GM20431 (cell line): ENCODE measurements around the gene DLST.

Experiments
- in situ Hi-C: fragments of 300-500 bp; cut with MseI, MboI; formaldehyde crosslinking; loops from one replicate; pipeline ENCODE4 v1.15.0; 2020; ENCODE audit warnings: low sequenced_read_pairs; ENCODE audit not compliant: unreplicated experiment

The DLST gene

GRCh38 chr14:74859757-74860552 lies 21.8 kb upstream of the DLST start:
- in situ Hi-C loops, result no loop called here

GRCh38 chr14:74860899-74861733 lies 20.6 kb upstream of the DLST start:
- in situ Hi-C loops, result no loop called here

- in situ Hi-C loops, result no loop called here
Observed at GRCh38 chr14:74861734-74862090, 20.0 kb upstream of the DLST start.

GRCh38 chr14:74863274-74863673 lies 18.4 kb upstream of the DLST start:
- in situ Hi-C loops, result no loop called here

GRCh38 chr14:74864198-74864597 lies 17.5 kb upstream of the DLST start:
- in situ Hi-C loops, result no loop called here

- in situ Hi-C loops, result no loop called here
Observed at GRCh38 chr14:74865156-74865555, 16.6 kb upstream of the DLST start.

- in situ Hi-C loops, result no loop called here
Observed at GRCh38 chr14:74866708-74867389, 14.9 kb upstream of the DLST start.

GRCh38 chr14:74867673-74868072 lies 14.0 kb upstream of the DLST start:
- in situ Hi-C loops, result no loop called here

- in situ Hi-C loops, result no loop called here
Observed at GRCh38 chr14:74868739-74869138, 13.0 kb upstream of the DLST start.

GRCh38 chr14:74871819-74872218 lies 9.9 kb upstream of the DLST start:
- in situ Hi-C loops, result no loop called here

- in situ Hi-C loops, result no loop called here
Observed at GRCh38 chr14:74875204-74875603, 6.5 kb upstream of the DLST start.

- in situ Hi-C loops, result no loop called here
Observed at GRCh38 chr14:74875941-74876913, 5.5 kb upstream of the DLST start, which contains the start of gene PROX2. Gene PROX2 (minus strand): TSS chr14:74876145. CDS start chr14:74863834, 12,311 bp downstream.

GRCh38 chr14:74879427-74880182 lies 2.1 kb upstream of the DLST start:
- in situ Hi-C loops, result no loop called here

GRCh38 chr14:74882103-74882920 lies 596 bp downstream of the DLST start:
- in situ Hi-C loops, result no loop called here

GRCh38 chr14:74886001-74886400 lies 4.3 kb downstream of the DLST start:
- in situ Hi-C loops, result no loop called here

- in situ Hi-C loops, result no loop called here
Observed at GRCh38 chr14:74888164-74889158, 6.7 kb downstream of the DLST start.

- in situ Hi-C loops, result no loop called here
Observed at GRCh38 chr14:74890262-74890661, 8.5 kb downstream of the DLST start.
